ENCODE data around the gene SCRT2.
A peak's percentile ranks its signal among the peaks of the same experiment; 100 is the strongest.

Gene SCRT2

DNA sequence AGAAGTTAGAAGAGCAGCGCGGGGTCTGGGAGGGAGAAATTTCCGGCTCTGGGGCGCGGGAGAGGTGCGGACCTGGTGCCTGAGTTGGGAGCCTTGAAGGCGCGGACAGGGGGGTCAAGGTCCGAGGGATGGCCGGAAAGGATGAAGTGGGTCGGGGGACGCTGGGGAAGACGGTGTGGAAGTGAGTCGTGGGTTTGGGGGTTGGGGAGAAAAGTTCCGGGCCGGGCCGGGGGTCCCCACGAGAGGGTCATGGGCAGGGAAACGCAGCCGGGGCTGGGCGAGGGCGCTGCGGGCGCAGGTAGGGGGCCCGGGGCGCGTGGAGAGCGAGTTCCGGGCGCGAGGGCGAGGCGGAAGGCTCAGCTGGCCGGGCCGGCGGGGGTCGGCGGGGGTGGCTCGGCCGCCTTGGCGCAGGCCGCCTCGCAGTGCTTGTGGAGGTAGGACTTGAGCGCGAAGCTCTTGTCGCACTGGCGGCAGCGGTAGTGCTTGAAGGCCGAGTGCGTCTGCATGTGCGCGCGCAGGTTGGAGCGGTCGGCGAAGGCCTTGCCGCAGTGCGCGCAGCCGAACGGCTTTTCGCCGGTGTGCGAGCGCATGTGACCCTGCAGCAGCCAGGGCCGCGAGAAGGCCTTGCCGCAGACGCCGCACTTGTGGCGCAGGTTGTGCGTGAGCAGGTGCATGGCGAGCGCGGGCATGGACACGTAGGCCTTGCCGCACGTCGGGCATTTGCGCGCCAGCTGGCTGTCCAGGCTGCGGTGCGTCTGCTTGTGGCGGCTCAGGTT lies 12.1 kb downstream of the SCRT2 start:
- no peak overlapping the region for H3K27ac Mint-ChIP-seq
- H3K9me3 Mint-ChIP-seq, result no peaks in the 10 kb centered on the region
- no peak for TF ChIP-seq CTCF (IDR thresholded peaks at IDR 0.05; ENCODE audit: unreplicated experiment in 3 of 3)
- H3K4me3 Mint-ChIP-seq, result no peak overlapping the region
- no peaks in the 10 kb centered on the region for H3K36me3 Mint-ChIP-seq (ENCODE audit: low read depth)
- H3K27me3 Mint-ChIP-seq (ENCODE audit: low read depth), result peaks cover 39% of the 10 kb centered on the region
- peaks cover 28% of the 10 kb centered on the region for H3K4me1 Mint-ChIP-seq

DNA sequence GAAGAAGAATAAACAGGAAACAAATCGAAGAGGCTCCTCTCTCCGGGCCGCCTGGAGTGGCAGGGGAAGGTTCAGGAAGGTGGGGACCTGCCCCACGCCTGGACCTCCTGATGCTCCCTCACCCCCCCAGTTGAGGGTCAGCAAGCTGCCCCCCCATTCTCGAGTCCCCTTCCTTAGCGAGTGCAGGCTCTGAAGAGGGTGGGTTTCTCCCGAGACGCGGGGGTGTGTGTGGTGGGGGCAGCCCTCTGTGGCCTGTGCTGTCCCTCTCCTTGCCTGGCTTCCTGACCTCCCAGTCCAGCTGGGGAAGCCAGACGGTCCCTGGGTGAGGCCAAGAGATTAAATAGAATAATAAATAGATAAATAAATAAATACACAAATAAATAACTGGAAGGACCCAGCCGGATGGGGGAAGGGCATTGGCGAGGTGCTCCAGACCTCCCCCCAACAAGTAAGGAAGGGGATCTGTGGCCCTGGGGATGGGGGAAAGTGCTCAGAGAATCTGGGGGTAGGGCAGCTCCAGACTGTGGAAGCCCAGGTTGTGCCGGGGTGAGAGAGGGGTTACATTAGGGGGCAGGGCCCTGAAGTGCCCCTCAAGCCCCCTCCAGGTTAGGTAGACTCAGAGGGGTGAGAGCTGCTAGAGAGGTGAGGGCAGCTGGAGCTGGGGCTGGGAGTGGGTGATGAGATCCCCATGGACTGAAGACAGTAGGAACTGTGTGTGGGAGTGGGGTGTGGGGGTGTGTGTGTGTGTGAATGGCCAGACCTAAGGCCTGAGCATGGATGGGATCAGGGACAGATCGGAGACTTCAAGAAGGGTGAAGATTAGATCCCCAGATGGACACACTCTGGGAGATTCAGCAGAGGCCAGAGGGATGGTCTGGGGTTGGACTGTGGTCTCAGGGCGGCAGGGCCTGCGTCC lies 13.1 kb downstream of the SCRT2 start:
- peaks cover 27% of the 10 kb centered on the region for H3K4me1 Mint-ChIP-seq
- no peak overlapping the region for H3K27ac Mint-ChIP-seq
- no peaks in the 10 kb centered on the region for H3K36me3 Mint-ChIP-seq (ENCODE audit: low read depth)
- H3K27me3 Mint-ChIP-seq (ENCODE audit: low read depth), result peaks cover 42% of the 10 kb centered on the region
- TF ChIP-seq CTCF (IDR thresholded peaks at IDR 0.05; ENCODE audit: unreplicated experiment in 3 of 3), result no peak
- peak overlapping the region in 1 of 3 experiments; percentile 40 for H3K4me3 Mint-ChIP-seq
- H3K9me3 Mint-ChIP-seq, result no peaks in the 10 kb centered on the region

DNA sequence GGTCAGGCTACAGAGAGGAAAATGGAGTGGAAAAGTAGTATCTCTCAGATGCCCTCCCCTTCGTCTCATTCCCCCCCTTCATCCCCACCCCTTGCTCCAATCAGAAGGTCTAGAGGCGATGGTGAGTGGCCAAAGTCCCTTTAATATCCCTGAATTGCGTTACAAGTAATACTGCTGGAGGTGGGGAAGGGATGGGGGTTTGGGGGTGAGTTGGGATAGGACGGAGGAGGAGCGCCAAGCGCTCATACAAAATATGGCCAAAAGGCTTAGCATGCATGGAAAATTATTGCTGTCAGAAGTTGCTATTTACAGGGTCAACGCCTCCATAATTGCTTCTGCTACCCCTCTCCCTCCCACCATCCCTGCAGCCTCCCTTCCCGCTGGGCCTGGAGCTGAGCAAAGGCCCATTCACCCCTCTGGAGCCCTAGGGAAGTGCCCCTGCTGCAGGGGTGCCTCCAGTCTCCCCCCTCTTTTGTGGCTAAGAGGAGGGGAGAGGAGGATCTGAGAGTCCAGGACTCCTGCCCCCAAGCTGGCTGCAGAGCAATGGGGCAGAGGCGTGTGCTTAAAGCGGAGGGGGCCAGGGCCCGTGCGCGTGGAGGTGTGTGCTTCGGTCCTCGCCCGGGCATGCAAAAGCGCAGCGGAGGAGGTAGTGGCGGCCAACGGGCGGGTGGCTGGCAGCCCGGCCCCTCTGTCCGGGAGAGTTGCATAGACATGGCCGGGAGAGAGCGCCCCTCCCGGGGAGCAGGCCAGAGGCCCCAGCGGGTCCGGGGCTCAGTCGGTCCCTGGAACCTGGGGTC lies 13.9 kb downstream of the SCRT2 start:
- Mint-ChIP-seq H3K9me3 (no peaks in the 10 kb centered on the region), H3K4me1 (peaks cover 24% of the 10 kb centered on the region), H3K27ac (no peak overlapping the region), H3K36me3 (ENCODE audit: low read depth) (no peaks in the 10 kb centered on the region), H3K27me3 (ENCODE audit: low read depth) (peaks cover 43% of the 10 kb centered on the region), H3K4me3 (peak overlapping the region in 1 of 3 experiments; percentile 64)
- TF ChIP-seq CTCF (IDR thresholded peaks at IDR 0.05; ENCODE audit: unreplicated experiment in 3 of 3), result no peak

DNA sequence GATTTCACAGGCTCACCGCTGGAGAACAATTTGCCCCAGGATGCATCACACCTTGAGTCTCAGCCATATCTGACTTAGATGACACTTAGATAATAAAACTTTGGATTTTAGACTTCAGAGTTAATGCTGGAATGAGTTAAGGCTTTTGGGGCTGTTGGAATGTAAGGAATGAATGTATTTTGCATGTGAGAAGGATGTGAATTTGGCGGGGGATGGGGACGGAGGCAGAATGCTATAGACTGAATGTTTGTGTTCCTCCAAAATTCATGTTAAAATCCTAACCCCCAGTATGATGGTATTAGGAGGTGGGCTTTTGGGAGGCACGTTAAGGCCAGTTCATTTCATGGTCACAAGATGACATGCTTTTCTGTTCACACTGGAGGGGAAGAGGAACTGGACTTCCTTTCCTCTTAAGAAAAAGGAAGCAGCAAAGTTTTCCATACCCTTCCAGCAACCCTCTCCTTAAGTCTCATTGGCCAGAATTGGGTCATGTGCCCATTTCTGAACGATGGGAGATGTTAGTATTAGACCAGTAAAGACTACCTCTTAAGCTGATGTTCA lies 16.8 kb downstream of the SCRT2 start:
- no peaks in the 10 kb centered on the region for H3K9me3 Mint-ChIP-seq
- H3K4me3 Mint-ChIP-seq, result no peak overlapping the region
- H3K36me3 Mint-ChIP-seq (ENCODE audit: low read depth), result no peaks in the 10 kb centered on the region
- no peak for TF ChIP-seq CTCF (IDR thresholded peaks at IDR 0.05; ENCODE audit: unreplicated experiment in 3 of 3)
- peaks cover 24% of the 10 kb centered on the region for H3K4me1 Mint-ChIP-seq
- H3K27me3 Mint-ChIP-seq (ENCODE audit: low read depth), result peaks cover 42% of the 10 kb centered on the region
- H3K27ac Mint-ChIP-seq, result peak overlapping the region in 1 of 3 experiments; percentile 11

GRCh38 chr20:658202-658601 lies 17.4 kb downstream of the SCRT2 start:
- Mint-ChIP-seq H3K27me3 (ENCODE audit: low read depth) (peaks cover 42% of the 10 kb centered on the region), H3K9me3 (no peaks in the 10 kb centered on the region), H3K27ac (no peak overlapping the region), H3K4me3 (no peak overlapping the region), H3K36me3 (ENCODE audit: low read depth) (no peaks in the 10 kb centered on the region), H3K4me1 (peaks cover 24% of the 10 kb centered on the region)
- no peak for TF ChIP-seq CTCF (IDR thresholded peaks at IDR 0.05; ENCODE audit: unreplicated experiment in 3 of 3)
